Measurements from ENCODE around the gene TLK1.
A peak's percentile ranks its signal among the peaks of the same experiment; 100 is the strongest.

TLK1 gene

GRCh38 chr2:171160119-171160955, at the start of gene TLK1:
TLK1 (minus strand) TSS chr2:171160893; CDS start chr2:171160428, 465 bp downstream.
- peak; percentile 87 for DNase-seq

- DNase-seq: no peak
These were observed 49.6 kb upstream of the TLK1 start for GRCh38 chr2:171210216-171210863.

GRCh38 chr2:171208657-171209056, 48.0 kb upstream of the TLK1 start:
- DNase-seq: no peak

- DNase-seq: no peak
These were observed 45.9 kb upstream of the TLK1 start for GRCh38 chr2:171206422-171207115.

GRCh38 chr2:171205551-171205950, 44.9 kb upstream of the TLK1 start:
- DNase-seq: no peak

- no peak for DNase-seq
These were observed 41.1 kb upstream of the TLK1 start for GRCh38 chr2:171201767-171202166.

- no peak for DNase-seq
These were observed 40.6 kb upstream of the TLK1 start for GRCh38 chr2:171201271-171201670.

GRCh38 chr2:171200469-171200868, 39.8 kb upstream of the TLK1 start:
- no peak for DNase-seq

GRCh38 chr2:171191021-171191420, 30.3 kb upstream of the TLK1 start:
- DNase-seq: no peak

- DNase-seq: no peak
These were observed 27.1 kb upstream of the TLK1 start for GRCh38 chr2:171187819-171188218.

GRCh38 chr2:171187177-171187576, 26.5 kb upstream of the TLK1 start:
- no peak for DNase-seq

GRCh38 chr2:171185941-171186340, 25.2 kb upstream of the TLK1 start:
- no peak for DNase-seq

GRCh38 chr2:171185165-171185818, 24.6 kb upstream of the TLK1 start:
- no peak for DNase-seq

GRCh38 chr2:171181064-171182049, 20.7 kb upstream of the TLK1 start:
- no peak for DNase-seq

- no peak for DNase-seq
These were observed 19.7 kb upstream of the TLK1 start for GRCh38 chr2:171180229-171180930.

GRCh38 chr2:171178993-171179392, 18.3 kb upstream of the TLK1 start:
- no peak for DNase-seq

- no peak for DNase-seq
These were observed 15.8 kb upstream of the TLK1 start for GRCh38 chr2:171176516-171176915.

GRCh38 chr2:171174075-171174474, 13.4 kb upstream of the TLK1 start:
- no peak for DNase-seq

- DNase-seq: no peak
These were observed 12.4 kb upstream of the TLK1 start for GRCh38 chr2:171173087-171173486.

- no peak for DNase-seq
These were observed 11.1 kb upstream of the TLK1 start for GRCh38 chr2:171171808-171172207.

- no peak for DNase-seq
These were observed 9.1 kb upstream of the TLK1 start for GRCh38 chr2:171169839-171170238.
